ENCODE data around the gene STPG3.

GRCh38 chr9:137266585-137267453 lies 15.7 kb downstream of the STPG3 start:
- TF ChIP-seq REST (IDR thresholded peaks at IDR 0.05) (no peak), CTCF (IDR thresholded peaks at IDR 0.05; ENCODE audit: low read depth, low read length, missing input control) (no peak), RAD21 (IDR thresholded peaks at IDR 0.05) (no peak), MAX (IDR thresholded peaks at IDR 0.05) (no peak), TAF1 (conservative IDR thresholded peaks at IDR 0.05) (no peak), RXRA (IDR thresholded peaks at IDR 0.05) (no peak), SP1 (IDR thresholded peaks at IDR 0.05) (no peak), ATF3 (IDR thresholded peaks at IDR 0.05) (no peak), JUND (IDR thresholded peaks at IDR 0.05) (no peak), ZBTB33 (IDR thresholded peaks at IDR 0.05) (no peak)

Data from liver (tissue), 3 donors.